HUES48 (cell line): Measurements from ENCODE around the gene HS3ST6.
"Not testable (repeated sequence)": the region's sequence is repeated elsewhere in the genome, so short reads cannot be mapped to it uniquely, and the experiment has no call there.

Source experiments
- H3K27ac ChIP-seq: one replicate; pipeline ENCODE4 v1.7.0; 2013; ENCODE audit warnings: low read depth, low read length, inconsistent platforms
- H3K27me3 ChIP-seq: 2 replicates; pipeline ENCODE4 v1.6.1; 2013; ENCODE audit warnings: mild to moderate bottlenecking, low read length; ENCODE audit not compliant: control insufficient read depth, insufficient read depth
- H3K36me3 ChIP-seq: 2 replicates; pipeline ENCODE4 v1.6.1; 2013; ENCODE audit warnings: low read length; ENCODE audit not compliant: control insufficient read depth, insufficient read depth
- H3K4me1 ChIP-seq: 2 replicates; pipeline ENCODE4 v1.6.1; 2013; ENCODE audit warnings: mild to moderate bottlenecking, low read length; ENCODE audit not compliant: control insufficient read depth, insufficient read depth
- H3K4me3 ChIP-seq: 2 replicates; pipeline ENCODE4 v1.5.1; 2013; ENCODE audit warnings: mild to moderate bottlenecking, low read depth, low read length
- H3K9ac ChIP-seq: 2 replicates; pipeline ENCODE4 v1.6.1; 2013; ENCODE audit warnings: mild to moderate bottlenecking, low read depth, low read length, moderate library complexity
- H3K9me3 ChIP-seq: 2 replicates; pipeline ENCODE4 v1.6.1; 2013; ENCODE audit warnings: low read length; ENCODE audit not compliant: control insufficient read depth, insufficient read depth

HS3ST6 gene

GRCh38 chr16:1945559-1946391 is 27.6 kb upstream of the HS3ST6 start:
- H3K4me3 ChIP-seq, result no peak overlapping the region
- H3K27ac ChIP-seq, result no peak overlapping the region
- peaks cover 9% of the 10 kb centered on the region for H3K4me1 ChIP-seq
- H3K27me3 ChIP-seq, result no peaks in the 10 kb centered on the region
- no peaks in the 10 kb centered on the region for H3K9me3 ChIP-seq
- 0 out of 2 replicates have a peak, but pooled peaks cover 1% of the 10 kb centered on the region for H3K36me3 ChIP-seq
- H3K9ac ChIP-seq, result no peak overlapping the region

DNA sequence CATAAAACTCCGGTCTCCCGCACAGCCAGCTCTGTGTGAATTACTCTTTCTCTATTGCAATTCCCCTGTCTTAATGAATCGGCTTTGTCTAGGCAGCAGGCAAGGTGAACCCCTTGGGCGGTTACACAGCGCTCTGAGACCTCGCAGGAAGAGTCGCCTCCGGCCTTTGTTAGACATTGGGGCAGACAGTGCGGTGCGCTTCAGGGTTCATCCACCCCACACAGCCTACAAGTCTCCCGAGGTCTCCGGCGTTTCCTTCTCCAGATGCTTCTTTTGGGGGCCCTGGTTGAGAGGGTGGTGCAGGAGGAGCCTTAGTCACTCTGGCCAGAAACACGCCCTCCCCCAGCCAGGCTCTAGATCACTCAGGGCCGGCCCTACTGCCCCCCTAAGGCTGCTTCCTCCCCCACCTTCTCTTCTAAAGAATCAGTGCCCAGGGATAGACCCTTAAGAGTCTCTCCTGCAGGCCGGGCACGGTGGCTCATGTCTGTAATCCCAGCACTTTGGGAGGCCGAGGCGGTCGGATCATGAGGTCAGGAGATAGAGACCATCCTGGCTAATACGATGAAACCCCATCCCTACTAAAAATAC is 26.5 kb upstream of the HS3ST6 start:
- H3K27me3 ChIP-seq, result no peaks in the 10 kb centered on the region
- no peak overlapping the region for H3K9ac ChIP-seq
- no peak overlapping the region for H3K27ac ChIP-seq
- H3K4me3 ChIP-seq, result no peak overlapping the region
- peaks cover 9% of the 10 kb centered on the region for H3K4me1 ChIP-seq
- H3K9me3 ChIP-seq, result no peaks in the 10 kb centered on the region
- H3K36me3 ChIP-seq, result 0 out of 2 replicates have a peak, but pooled peaks cover 6% of the 10 kb centered on the region

- Histone ChIP-seq H3K9me3 (no peaks in the 10 kb centered on the region), H3K9ac (no peak within 1 kb of the TSS), H3K27me3 (no peaks in the 10 kb centered on the region), H3K4me1 (peaks cover 9% of the 10 kb centered on the region), H3K36me3 (peaks cover 21% of the 10 kb centered on the region), H3K4me3 (peak within 1 kb of the TSS; percentile 78), H3K27ac (no peak within 1 kb of the TSS)
Measured at GRCh38 chr16:1942810-1943726, 24.9 kb upstream of the HS3ST6 start, which contains the start of gene MSRB1. Gene MSRB1, minus strand, starts transcription at chr16:1943199. Its CDS starts 43 bp downstream, at chr16:1943156.

DNA sequence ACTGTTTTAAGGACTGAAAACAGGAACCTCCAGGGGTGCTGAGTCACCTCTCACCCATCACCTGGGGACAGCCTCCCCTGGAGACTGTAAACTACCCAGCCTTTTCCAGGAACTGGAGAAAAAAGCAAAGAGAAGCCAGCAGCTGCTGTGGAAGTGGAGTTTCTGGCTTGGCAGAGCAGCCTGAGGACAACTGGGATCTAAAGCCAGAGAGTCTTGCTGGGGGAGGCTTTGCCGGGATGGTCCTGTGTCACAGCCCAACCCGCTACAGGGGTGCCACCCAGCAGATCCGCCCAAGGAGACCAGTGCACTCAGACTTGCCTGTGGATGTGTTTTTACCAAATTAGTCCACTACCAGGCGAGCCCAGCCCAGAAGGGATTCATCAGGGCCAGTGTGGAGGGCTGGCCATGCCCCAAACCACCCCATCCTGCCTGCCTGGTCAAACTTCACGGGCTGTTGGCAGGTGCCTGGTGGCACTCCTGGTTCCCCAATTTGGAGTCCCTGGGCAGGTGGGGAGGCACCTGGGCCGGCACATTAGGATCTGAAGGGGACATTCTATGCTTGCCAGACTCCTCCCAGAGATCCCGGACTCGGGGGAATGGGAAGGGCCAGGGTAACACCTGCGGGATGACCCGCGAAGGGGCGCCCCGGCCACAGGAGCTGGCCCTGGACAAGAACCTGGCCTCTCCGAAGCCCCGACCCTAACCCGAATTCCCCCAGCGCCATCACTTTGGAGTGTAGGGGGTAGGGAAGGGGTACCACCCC is 24.0 kb upstream of the HS3ST6 start:
- no peak overlapping the region for H3K27ac ChIP-seq

DNA sequence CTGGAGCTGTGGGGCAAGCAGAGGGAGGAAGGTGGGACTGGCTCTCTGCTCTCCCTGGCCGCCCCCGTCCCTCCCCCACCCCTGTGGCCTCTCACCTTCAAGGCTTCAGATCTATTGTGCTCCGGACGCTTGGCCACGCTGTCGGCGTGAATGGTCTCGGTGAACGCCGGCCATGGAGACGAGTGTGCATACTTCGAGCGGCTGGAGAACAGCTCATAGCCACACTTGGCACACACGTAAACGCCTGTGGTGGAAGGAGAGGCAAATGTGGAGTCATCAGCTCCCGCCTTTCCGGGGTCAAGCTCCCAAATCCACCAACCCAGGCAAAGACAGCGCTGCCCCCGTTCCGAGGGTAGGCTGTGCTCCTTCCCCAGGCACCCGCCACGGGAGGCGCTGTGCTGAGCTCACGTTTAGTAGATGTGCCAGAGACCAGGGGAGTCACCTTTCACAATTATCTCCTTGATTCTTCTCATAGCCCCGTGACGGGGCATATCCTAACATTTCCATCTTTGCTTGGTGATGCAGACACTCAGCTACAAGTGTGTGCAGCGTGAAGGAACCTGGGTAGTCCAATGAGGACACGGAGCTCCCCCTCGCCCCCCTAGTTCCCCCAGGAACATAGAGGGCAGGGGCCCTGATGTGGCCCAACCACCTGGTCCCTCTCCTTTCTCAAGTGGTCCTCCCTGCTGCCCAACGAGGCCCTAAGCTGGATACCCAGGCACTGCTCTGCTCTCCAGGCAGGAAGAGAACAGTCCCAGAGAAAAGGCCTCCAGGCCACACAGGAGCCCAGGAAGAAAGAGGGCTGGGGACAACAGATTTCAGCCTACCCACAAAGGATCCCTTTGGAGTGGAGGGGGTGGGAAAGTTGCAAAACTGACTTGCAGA is 23.2 kb upstream of the HS3ST6 start:
- Histone ChIP-seq H3K27ac (no peak overlapping the region), H3K4me1 (peaks cover 9% of the 10 kb centered on the region), H3K36me3 (peaks cover 26% of the 10 kb centered on the region), H3K9ac (no peak overlapping the region), H3K4me3 (no peak overlapping the region; the same call in 1 of the 2 replicates), H3K27me3 (no peaks in the 10 kb centered on the region), H3K9me3 (no peaks in the 10 kb centered on the region)

More for the DNA sequence above, 24.0 kb upstream of the HS3ST6 start:
- peak overlapping the region; percentile 78 for H3K4me3 ChIP-seq
- H3K4me1 ChIP-seq, result peaks cover 9% of the 10 kb centered on the region
- no peaks in the 10 kb centered on the region for H3K27me3 ChIP-seq
- peaks cover 26% of the 10 kb centered on the region for H3K36me3 ChIP-seq
- H3K9ac ChIP-seq, result no peak overlapping the region
- no peaks in the 10 kb centered on the region for H3K9me3 ChIP-seq

- Histone ChIP-seq H3K4me3 (no peak overlapping the region), H3K27ac (no peak overlapping the region), H3K4me1 (peaks cover 9% of the 10 kb centered on the region), H3K9ac (no peak overlapping the region), H3K27me3 (no peaks in the 10 kb centered on the region), H3K36me3 (peaks cover 26% of the 10 kb centered on the region), H3K9me3 (no peaks in the 10 kb centered on the region)
Measured at GRCh38 chr16:1940273-1941161, 22.3 kb upstream of the HS3ST6 start.

GRCh38 chr16:1939833-1940232 is 21.6 kb upstream of the HS3ST6 start:
- peaks cover 26% of the 10 kb centered on the region for H3K36me3 ChIP-seq
- H3K4me3 ChIP-seq, H3K27me3 ChIP-seq, H3K9me3 ChIP-seq, H3K9ac ChIP-seq, H3K4me1 ChIP-seq, H3K27ac ChIP-seq: not testable (repeated sequence)

DNA sequence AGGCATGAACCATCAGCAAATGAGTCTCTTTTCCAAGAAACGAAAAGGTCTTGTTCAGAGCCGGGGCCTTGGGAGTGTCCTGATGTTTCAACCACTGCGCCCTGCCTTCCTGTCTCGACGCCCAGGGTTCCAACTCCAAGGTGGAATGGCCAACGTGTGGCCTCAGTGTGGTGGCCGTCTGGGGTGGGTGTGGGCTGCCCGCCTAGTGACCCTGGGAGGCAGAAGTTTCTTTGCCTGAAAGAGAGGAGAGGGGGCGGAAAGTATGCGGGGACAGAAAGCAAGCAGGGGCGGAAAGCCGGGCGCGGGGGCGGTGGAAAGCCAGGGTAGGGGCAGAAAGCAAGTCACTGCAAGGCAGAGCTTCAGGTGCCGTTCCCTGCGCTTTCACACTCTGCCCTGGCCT is 20.7 kb upstream of the HS3ST6 start:
- no peak overlapping the region for H3K27ac ChIP-seq
- peaks cover 26% of the 10 kb centered on the region for H3K36me3 ChIP-seq
- no peaks in the 10 kb centered on the region for H3K27me3 ChIP-seq
- H3K4me3 ChIP-seq, result no peak overlapping the region
- H3K9me3 ChIP-seq, result no peaks in the 10 kb centered on the region
- H3K4me1 ChIP-seq, result peaks cover 9% of the 10 kb centered on the region
- no peak overlapping the region for H3K9ac ChIP-seq

DNA sequence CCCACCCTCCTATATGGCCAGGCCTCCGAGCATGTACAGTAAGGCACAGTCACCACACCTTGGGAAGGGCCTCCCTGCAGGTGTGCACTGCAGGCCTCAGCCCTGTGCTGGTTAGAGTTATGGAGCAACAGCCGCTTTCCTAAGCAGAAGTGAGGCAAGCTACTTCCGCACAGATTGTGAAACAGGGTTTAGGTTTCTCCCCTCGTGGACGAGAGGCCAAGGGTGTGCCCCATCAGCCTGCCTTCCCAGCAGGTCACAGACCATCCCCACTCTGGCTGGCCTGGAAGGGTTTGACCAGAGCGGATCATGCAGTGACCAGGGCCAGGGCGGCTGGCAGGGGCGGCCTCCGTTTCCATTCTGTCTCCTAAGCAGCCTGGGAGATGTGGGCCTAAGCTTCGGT is 20.1 kb upstream of the HS3ST6 start:
- Histone ChIP-seq H3K9ac (no peak overlapping the region), H3K27me3 (no peaks in the 10 kb centered on the region), H3K4me3 (no peak overlapping the region), H3K36me3 (peaks cover 26% of the 10 kb centered on the region), H3K4me1 (peaks cover 9% of the 10 kb centered on the region), H3K9me3 (no peaks in the 10 kb centered on the region), H3K27ac (no peak overlapping the region)
